Activated T-cell treated with anti-CD3 and anti-CD28 coated beads, Interleukin-2, amount 50 U/mL, for 72 hours (primary cell): ENCODE data around the gene KRTAP4-11. TPM values are rescaled to one million over a fixed set of nuclear protein-coding genes. Genes with fewer than 3 reads are reported as not detected.
"Not testable (repeated sequence)": the region's sequence is repeated elsewhere in the genome, so short reads cannot be mapped to it uniquely, and the experiment has no call there.

ENCODE experiments used
- ATAC-seq, 2 donors: fragments of 150-1000 bp; cut with Tn5 transposase; replicated peaks in 1 of 2; 2 replicates each; pipeline ENCODE4 v1.10.0; 2021; ENCODE audit warnings: moderate library complexity in 2 of 2, mild to moderate bottlenecking in 1 of 2
- DNase-seq, 2 donors: peaks; one replicate each; pipeline ENCODE4 v3.0.0; 2021 to 2022; ENCODE audit warnings: mixed read lengths in 1 of 2
- H3K27ac Mint-ChIP-seq: one replicate; pipeline ENCODE4 v1.8.0; 2022; ENCODE audit warnings: mild to moderate bottlenecking, moderate library complexity, mixed read lengths
- H3K27me3 Mint-ChIP-seq: one replicate; pipeline ENCODE4 v1.8.0; 2022; ENCODE audit warnings: low read depth, mixed read lengths
- H3K36me3 Mint-ChIP-seq, 2 donors: one replicate each; pipeline ENCODE4 v1.8.0; 2022; ENCODE audit warnings: mixed read lengths in 2 of 2, mild to moderate bottlenecking in 1 of 2; ENCODE audit not compliant: insufficient read depth in 2 of 2
- H3K4me1 Mint-ChIP-seq: one replicate; pipeline ENCODE4 v1.8.0; 2022; ENCODE audit warnings: low read depth, mixed read lengths
- H3K4me3 Mint-ChIP-seq, 2 donors: one replicate each; pipeline ENCODE4 v1.8.0; 2022; ENCODE audit warnings: mild to moderate bottlenecking in 2 of 2, mixed read lengths in 2 of 2, moderate library complexity in 2 of 2
- H3K9me3 Mint-ChIP-seq, 2 donors: one replicate each; pipeline ENCODE4 v1.8.0; 2022; ENCODE audit warnings: mixed read lengths in 2 of 2
- total RNA-seq, 2 donors: library from RNA; stranded (reverse); gene quantifications; one replicate each; pipeline ENCODE4 v1.2.3, GENCODE V29; 2022

Gene KRTAP4-11
- not detected for total RNA-seq

DNA sequence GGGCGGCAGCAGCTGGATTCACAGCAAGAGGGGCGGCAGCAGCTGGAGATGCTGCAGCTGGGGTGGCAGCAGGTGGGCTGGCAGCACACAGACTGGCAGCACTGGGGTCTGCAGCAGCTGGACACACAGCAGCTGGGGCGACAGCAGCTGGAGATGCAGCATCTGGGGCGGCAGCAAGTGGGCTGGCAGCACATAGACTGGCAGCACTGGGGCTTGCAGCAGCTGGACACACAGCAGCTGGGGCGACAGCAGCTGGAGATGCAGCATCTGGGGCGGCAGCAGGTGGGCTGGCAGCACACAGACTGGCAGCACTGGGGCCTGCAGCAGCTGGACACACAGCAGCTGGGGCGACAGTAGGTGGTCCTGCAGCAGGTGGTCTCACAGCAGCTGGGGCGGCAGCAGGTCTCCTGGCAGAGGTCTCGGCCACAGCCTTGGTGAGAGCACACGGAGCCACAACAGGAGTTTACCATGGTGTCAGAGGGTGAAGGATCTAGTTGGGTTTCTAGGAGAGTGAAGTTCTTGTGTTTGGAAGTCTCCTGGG lies at the start of gene KRTAP4-11:
KRTAP4-11 (minus strand) TSS at position 528 of the 541 bp plus-strand sequence; CDS start at position 470, 58 bp downstream.
- H3K9me3 Mint-ChIP-seq, H3K27me3 Mint-ChIP-seq, H3K27ac Mint-ChIP-seq, H3K36me3 Mint-ChIP-seq, ATAC-seq, H3K4me3 Mint-ChIP-seq, DNase-seq: not testable (repeated sequence)
- peaks cover 13% of the 10 kb centered on the region for H3K4me1 Mint-ChIP-seq

DNA sequence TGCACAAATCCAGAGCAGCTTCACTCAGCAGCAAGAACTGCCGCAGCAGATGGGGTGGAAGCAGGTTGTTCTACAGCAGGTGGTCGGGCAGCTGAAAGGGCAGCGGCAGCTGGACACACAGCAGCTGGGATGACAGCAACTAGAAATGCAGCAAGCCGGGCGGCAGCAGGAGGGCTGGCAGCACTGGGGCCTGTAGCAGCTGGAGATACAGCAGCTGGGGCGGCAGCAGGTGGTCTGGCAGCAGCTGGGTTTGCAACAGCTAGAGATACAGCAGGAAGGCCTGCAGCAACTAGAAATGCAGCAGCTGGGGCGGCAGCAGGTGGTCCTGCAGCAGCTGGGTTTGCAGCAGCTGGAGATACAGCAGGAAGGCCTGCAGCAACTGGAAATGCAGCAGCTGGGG lies 49.4 kb upstream of the KRTAP4-11 start:
- H3K9me3 Mint-ChIP-seq, result no peaks in the 10 kb centered on the region
- ATAC-seq (no peak), DNase-seq (no peak)
- no peaks in the 10 kb centered on the region for H3K36me3 Mint-ChIP-seq
- H3K4me1 Mint-ChIP-seq, result no peaks in the 10 kb centered on the region
- peaks cover 5% of the 10 kb centered on the region for H3K27me3 Mint-ChIP-seq
- H3K27ac Mint-ChIP-seq, result no peak overlapping the region
- H3K4me3 Mint-ChIP-seq, result no peak overlapping the region

DNA sequence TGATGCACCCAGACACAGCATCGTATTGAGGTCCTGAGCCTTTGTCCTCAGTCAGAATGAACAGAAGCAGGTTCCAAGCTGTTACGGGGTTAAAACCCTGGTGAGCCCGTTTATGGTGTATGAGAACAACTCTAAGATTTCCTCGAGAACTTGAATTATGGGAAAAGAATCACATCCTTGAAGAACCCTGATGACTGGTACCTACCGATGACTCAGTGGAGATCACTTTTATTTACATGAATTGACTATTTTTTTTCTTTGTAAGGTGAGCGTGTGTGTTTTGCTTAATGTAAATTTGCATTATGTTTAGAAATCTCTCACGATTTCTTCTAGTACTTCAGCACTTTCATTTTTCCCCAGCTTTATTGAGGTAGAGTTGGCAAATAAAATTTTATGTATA lies 45.7 kb upstream of the KRTAP4-11 start:
- Mint-ChIP-seq H3K27ac (no peak overlapping the region), H3K36me3 (no peaks in the 10 kb centered on the region), H3K27me3 (no peaks in the 10 kb centered on the region), H3K4me1 (no peaks in the 10 kb centered on the region), H3K9me3 (no peaks in the 10 kb centered on the region), H3K4me3 (no peak overlapping the region)
- DNase-seq (no peak), ATAC-seq (no peak)

DNA sequence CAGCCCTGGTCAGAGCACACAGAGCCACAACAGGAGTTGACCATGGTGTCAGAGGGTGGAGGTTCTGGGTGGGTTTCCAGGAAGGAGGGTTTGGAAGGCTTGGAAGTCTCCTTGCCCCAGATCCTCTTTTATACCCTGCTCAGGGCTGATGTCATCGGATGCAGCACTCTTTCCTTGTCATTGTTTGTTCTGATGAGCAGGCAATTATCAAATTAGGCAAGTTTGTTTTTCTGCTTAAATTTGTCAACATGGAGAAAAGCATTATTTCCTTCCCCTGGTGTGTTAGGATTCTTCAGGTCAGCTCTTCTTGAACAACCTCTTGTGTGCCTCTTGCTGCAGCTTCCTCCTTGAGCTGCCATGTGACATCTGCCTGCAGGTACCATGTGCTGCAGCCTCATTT lies 42.5 kb upstream of the KRTAP4-11 start, which contains the start of gene KRTAP4-4:
KRTAP4-4 (minus strand) TSS at position 101 of the 400 bp plus-strand sequence; CDS start at position 44, 57 bp downstream.
- no peaks in the 10 kb centered on the region for H3K36me3 Mint-ChIP-seq
- H3K27me3 Mint-ChIP-seq, result no peaks in the 10 kb centered on the region
- no peaks in the 10 kb centered on the region for H3K9me3 Mint-ChIP-seq
- H3K27ac Mint-ChIP-seq, result no peak within 1 kb of the TSS
- ATAC-seq, result no peak
- H3K4me3 Mint-ChIP-seq, result no peak within 1 kb of the TSS
- H3K4me1 Mint-ChIP-seq, result no peaks in the 10 kb centered on the region
- DNase-seq, result no peak

DNA sequence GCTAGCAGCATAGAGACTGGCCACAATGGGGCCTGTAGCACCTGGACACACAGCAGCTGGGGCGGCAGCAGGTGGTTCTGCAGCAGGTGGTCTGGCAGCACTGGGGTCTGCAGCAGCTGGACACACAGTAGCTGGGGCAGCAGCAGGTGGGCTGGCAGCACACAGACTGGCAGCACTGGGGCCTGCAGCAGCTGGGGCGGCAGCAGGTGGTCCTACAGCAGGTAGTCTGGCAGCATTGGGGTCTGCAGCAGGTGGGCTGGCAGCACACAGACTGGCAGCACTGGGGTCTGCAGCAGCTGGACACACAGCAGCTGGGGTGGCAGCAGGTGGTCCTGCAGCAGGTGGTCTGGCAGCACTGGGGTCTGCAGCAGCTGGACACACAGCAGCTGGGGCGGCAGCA lies 42.0 kb upstream of the KRTAP4-11 start:
- H3K4me3 Mint-ChIP-seq, ATAC-seq, H3K4me1 Mint-ChIP-seq, H3K27ac Mint-ChIP-seq, H3K9me3 Mint-ChIP-seq, H3K27me3 Mint-ChIP-seq, H3K36me3 Mint-ChIP-seq, DNase-seq: not testable (repeated sequence)

DNA sequence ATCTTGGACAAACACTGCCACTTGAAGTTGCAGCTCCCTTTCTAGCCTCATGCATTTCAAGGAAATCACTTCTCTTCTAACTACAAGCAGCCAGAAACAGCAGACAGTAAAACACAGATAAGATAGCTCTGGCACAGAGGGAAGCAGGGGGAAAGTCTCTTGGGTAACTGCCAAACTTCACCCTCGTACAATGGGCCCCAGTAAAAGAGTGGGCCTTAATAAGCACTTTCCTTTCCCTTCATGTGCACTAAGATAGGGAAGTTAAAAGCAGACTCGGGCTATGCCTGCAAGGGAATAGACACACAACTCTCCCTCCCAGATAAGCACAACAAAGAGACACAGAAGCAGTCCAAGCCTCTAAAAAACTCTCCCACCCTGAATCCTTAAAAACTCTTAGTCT lies 35.7 kb upstream of the KRTAP4-11 start:
- DNase-seq, result no peak
- no peaks in the 10 kb centered on the region for H3K36me3 Mint-ChIP-seq
- H3K4me3 Mint-ChIP-seq, result no peak overlapping the region
- no peak for ATAC-seq
- no peaks in the 10 kb centered on the region for H3K27me3 Mint-ChIP-seq
- H3K27ac Mint-ChIP-seq, result no peak overlapping the region
- no peaks in the 10 kb centered on the region for H3K9me3 Mint-ChIP-seq
- H3K4me1 Mint-ChIP-seq, result no peaks in the 10 kb centered on the region

DNA sequence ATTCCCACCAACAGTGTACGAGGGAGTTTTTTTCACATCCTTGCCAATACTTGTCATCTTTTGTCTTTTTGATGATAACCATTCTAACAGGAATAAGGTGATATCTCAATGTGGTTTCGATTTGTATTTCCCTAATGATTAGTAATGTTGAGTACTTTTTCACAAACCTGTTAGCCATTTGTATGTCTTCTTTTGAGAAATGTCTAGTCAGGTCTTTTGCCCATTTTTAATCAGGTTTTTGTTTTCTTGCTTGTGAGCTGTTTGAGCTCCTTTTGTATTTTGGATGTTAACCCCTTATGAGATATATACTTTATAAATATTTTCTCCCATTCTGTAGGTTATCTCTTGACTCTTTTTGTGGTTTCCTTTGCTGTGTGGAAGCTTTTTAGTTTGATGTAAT lies 33.4 kb upstream of the KRTAP4-11 start:
- no peaks in the 10 kb centered on the region for H3K9me3 Mint-ChIP-seq
- no peaks in the 10 kb centered on the region for H3K4me1 Mint-ChIP-seq
- no peak for DNase-seq
- ATAC-seq, result no peak
- no peak overlapping the region for H3K4me3 Mint-ChIP-seq
- H3K27ac Mint-ChIP-seq, result no peak overlapping the region
- no peaks in the 10 kb centered on the region for H3K36me3 Mint-ChIP-seq
- no peaks in the 10 kb centered on the region for H3K27me3 Mint-ChIP-seq

DNA sequence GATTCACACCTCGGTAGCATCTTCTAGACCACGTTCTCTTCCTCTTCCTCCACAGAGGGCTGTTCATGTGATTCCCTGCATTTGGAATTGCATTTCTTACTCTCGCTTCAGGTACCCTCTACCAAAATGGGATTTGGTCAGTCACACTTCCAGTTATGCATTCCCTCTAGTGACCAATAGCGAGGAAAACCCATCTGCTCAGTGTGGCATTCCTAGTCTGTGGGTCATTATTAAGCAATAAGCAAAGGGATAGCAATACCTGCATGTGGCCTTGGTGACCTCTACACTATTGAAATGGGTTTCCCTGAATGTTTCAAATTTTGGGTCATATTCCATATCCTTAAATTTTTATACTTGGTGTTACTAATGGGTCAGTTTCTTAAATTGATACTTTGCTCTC lies 31.9 kb upstream of the KRTAP4-11 start:
- Mint-ChIP-seq H3K9me3 (no peaks in the 10 kb centered on the region), H3K36me3 (no peaks in the 10 kb centered on the region), H3K4me1 (no peaks in the 10 kb centered on the region), H3K27me3 (no peaks in the 10 kb centered on the region), H3K27ac (no peak overlapping the region), H3K4me3 (no peak overlapping the region)
- DNase-seq (no peak), ATAC-seq (no peak)

DNA sequence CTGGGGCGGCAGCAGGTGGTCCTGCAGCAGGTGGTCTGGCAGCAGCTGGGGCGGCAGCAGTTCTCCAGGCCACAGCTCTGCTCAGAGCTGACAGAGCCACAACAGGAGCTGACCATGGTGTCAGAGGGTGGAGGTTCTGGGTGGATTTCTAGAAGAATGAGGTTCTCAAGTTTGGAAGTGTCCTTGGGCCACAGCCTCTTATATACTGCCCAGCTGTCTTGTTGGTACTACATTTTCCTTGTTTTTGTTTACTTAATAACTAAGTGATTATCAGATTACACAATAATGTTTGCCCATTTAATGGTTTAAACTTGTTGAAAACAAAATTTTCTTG lies 31.4 kb upstream of the KRTAP4-11 start, which contains the start of gene KRTAP4-5:
KRTAP4-5 (minus strand) TSS at position 174 of the 334 bp plus-strand sequence; CDS start at position 116, 58 bp downstream.
- H3K27me3 Mint-ChIP-seq, result no peaks in the 10 kb centered on the region
- no peak within 1 kb of the TSS for H3K27ac Mint-ChIP-seq
- H3K4me1 Mint-ChIP-seq, result no peaks in the 10 kb centered on the region
- ATAC-seq (no peak), DNase-seq (no peak)
- H3K9me3 Mint-ChIP-seq, result no peaks in the 10 kb centered on the region
- H3K36me3 Mint-ChIP-seq, result no peaks in the 10 kb centered on the region
- H3K4me3 Mint-ChIP-seq, result no peak within 1 kb of the TSS

DNA sequence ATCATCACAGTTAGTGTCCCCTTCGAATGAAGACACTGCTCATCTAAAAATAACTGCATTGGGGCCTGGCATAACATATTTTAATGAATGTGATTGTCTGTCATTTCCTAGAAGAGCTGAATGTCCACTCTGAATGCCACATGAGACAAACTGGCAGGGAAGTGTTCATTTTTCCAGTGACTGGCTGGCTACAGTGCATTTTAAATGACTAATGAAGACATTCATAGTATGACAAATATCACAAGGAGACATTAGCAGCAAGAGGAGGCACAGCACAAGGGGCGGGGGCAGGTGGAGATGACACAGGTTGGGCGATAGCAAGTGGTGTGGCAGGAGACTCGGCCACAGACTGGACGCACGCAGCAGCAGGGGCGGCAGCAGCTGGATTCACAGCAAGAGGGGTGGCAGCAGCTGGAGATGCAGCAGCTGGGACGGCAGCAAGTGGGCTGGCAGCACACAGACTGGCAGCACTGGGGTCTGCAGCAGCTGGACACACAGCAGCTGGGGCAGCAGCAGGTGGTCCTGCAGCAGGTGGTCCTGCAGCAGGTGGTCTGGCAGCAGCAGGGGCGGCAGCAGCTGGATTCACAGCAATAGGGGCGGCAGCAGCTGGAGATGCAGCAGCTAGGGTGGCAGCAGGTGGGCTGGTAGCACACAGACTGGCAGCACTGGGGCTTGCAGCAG lies 30.9 kb upstream of the KRTAP4-11 start:
- not testable (repeated sequence) for H3K9me3 Mint-ChIP-seq, H3K4me1 Mint-ChIP-seq, H3K36me3 Mint-ChIP-seq, H3K27ac Mint-ChIP-seq, DNase-seq, H3K4me3 Mint-ChIP-seq, ATAC-seq, H3K27me3 Mint-ChIP-seq

DNA sequence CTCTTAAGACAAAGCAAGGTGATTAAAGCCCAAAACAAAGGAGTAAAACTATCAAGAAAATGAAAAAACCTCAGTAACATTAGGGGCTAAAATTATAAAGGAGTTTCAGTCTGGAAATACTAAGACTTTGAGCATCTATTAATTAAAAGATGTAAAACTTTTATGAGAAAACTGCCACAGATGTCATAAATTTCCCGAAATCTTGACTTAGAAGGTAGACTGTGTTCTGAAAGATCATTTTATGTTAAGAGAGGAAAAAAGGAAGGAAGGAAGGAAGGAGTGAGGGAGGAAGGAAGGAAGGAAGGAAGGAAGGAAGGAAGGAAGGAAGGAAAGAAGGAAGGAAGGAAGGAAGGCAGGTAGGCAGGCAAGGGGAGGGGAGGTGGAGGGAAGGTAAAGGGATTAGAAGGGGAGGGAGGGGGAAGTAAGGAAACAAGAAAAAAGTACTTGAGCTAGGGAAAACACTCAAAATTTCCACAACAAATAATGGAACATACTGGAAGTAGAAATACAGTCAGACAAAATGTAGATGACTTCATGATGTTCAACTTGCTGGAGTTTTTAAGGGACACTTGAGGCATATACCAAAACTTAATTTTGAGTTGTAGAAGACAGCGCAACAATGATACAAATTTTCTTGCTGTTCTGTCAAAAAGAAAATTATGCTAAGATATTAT lies 29.5 kb upstream of the KRTAP4-11 start:
- Mint-ChIP-seq H3K9me3 (peaks cover 5 to 9% of the 10 kb centered on the region in 2 donors), H3K4me1 (no peaks in the 10 kb centered on the region), H3K27ac (no peak overlapping the region), H3K27me3 (no peaks in the 10 kb centered on the region), H3K4me3 (no peak overlapping the region), H3K36me3 (peaks cover 7 to 9% of the 10 kb centered on the region in 2 donors)
- ATAC-seq (no peak), DNase-seq (no peak)

DNA sequence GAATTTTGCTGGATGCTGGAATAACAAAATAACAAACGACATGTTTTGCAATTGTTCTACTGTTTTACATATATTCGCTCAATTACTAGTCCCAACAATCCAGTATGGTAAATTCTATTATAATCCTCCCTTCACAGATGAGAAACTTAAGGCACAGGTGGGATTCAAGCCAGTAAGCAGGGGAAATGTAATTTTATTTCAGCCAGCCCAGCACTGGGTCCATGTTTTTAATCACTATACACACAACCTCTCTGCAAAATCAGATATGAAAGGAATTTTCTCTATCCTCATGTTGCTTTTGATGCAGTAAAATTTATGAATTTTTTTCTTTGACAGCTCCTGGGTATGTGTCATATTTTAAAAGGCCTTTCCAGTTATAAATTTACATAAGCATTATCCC lies 27.1 kb upstream of the KRTAP4-11 start:
- Mint-ChIP-seq H3K4me1 (peaks cover 5% of the 10 kb centered on the region), H3K36me3 (peaks cover 8 to 15% of the 10 kb centered on the region in 2 donors), H3K27ac (no peak overlapping the region), H3K27me3 (no peaks in the 10 kb centered on the region), H3K4me3 (no peak overlapping the region), H3K9me3 (peaks cover 7 to 16% of the 10 kb centered on the region in 2 donors)
- ATAC-seq (no peak), DNase-seq (no peak)

DNA sequence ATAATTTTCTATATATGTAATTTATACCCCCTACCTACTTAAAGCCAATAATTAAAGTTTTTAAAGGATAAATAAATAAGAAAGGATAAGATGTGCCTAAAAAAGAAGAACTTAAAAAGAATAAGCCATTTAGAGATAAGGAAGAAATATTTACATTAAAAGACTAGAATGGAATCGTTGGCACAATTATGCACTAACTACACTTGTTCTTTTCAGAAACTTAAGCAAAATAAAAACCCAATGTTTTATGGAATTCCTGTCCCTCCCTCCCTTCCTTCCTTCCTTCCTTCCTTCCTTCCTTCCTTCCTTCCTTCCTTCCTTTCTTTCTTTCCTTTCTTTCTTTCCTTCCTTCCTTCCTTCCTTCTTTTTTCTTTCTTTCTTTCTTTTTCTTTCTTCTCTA lies 26.7 kb upstream of the KRTAP4-11 start:
- Mint-ChIP-seq H3K27me3 (no peaks in the 10 kb centered on the region), H3K27ac (no peak overlapping the region), H3K9me3 (peaks cover 7 to 16% of the 10 kb centered on the region in 2 donors), H3K36me3 (peaks cover 8 to 15% of the 10 kb centered on the region in 2 donors), H3K4me1 (peaks cover 5% of the 10 kb centered on the region), H3K4me3 (no peak overlapping the region)
- ATAC-seq (no peak), DNase-seq (no peak)
